GM12801 (cell line): ENCODE measurements around the gene CCDC59.

Source experiments
- TF ChIP-seq, protein P1 (sequence below): IDR thresholded peaks from one replicate; pipeline ENCODE4 v1.5.1; 2011; ENCODE audit warnings: control low read depth; ENCODE audit not compliant: insufficient read length; ENCODE audit errors: extremely low read depth

The CCDC59 gene, protein sequence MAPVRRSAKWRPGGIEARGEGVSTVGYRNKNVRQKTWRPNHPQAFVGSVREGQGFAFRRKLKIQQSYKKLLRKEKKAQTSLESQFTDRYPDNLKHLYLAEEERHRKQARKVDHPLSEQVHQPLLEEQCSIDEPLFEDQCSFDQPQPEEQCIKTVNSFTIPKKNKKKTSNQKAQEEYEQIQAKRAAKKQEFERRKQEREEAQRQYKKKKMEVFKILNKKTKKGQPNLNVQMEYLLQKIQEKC

DNA sequence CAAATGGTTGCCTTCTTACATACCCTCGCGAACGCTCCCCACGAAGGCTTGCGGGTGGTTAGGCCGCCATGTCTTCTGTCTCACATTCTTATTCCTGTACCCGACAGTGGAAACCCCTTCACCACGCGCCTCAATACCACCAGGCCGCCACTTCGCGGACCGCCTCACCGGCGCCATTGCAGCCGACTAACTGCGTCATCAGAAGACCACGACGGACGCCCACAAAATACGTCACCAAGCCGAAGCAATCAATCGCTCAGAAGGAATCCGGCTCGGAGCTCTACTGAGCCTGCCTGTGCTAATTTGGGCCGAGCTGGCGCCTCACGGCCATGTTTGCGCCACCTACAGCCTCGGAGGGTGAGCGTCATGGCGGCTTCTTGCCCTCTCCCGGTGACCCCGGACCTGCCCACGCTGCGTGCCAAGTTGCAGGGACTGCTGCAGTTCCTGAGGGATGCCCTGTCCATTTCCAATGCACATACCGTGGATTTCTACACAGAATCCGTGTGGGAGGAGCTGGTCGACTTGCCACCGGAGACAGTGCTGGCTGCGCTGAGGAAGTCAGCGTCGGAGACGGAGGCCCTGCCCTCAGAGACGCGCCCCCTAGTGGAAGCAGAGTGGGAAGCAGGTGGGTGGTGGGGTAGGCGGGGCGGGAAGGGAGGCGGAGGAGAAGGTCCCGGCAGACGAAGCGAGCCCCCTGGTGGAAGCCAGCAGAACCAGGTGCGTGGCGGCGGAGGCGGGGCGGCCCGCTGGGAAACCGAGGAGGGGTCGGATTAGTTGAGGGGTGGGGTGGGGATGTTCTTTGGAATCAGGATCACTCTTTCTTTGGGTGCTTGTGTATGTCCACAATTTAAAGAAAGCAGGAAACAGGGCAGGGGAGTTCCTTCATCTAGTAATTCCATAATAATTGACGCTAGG lies at the start of gene CCDC59, which contains the start of gene METTL25:
Gene CCDC59 (minus strand): TSS at position 188 of the 915 bp plus-strand sequence. CDS start 11 bp downstream, at position 177.
Gene METTL25 (plus strand): TSS at position 330 of the 915 bp plus-strand sequence. CDS start 37 bp downstream, at position 367.
- TF ChIP-seq, protein P1, sequence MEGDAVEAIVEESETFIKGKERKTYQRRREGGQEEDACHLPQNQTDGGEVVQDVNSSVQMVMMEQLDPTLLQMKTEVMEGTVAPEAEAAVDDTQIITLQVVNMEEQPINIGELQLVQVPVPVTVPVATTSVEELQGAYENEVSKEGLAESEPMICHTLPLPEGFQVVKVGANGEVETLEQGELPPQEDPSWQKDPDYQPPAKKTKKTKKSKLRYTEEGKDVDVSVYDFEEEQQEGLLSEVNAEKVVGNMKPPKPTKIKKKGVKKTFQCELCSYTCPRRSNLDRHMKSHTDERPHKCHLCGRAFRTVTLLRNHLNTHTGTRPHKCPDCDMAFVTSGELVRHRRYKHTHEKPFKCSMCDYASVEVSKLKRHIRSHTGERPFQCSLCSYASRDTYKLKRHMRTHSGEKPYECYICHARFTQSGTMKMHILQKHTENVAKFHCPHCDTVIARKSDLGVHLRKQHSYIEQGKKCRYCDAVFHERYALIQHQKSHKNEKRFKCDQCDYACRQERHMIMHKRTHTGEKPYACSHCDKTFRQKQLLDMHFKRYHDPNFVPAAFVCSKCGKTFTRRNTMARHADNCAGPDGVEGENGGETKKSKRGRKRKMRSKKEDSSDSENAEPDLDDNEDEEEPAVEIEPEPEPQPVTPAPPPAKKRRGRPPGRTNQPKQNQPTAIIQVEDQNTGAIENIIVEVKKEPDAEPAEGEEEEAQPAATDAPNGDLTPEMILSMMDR = peak; percentile 0

DNA sequence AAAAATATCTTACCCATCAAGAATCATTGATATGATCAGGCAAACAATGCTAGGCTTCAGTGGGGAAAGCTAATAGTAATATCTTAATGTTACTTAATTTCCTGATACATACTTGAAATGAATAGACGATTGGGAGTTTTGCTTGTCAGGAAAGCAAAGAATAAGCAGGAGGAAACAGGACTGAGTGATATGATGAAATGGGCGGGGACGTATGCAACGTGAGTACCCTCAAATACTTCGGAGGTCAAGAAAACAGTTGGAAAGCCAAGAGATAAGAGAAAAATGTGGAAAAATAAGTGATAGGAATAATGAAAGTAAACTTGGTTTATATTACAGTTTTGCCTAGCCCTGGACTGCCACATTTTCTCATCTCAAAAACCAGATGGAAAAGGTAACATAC lies 49.3 kb upstream of the CCDC59 start:
- TF ChIP-seq, protein P1 = no peak

DNA sequence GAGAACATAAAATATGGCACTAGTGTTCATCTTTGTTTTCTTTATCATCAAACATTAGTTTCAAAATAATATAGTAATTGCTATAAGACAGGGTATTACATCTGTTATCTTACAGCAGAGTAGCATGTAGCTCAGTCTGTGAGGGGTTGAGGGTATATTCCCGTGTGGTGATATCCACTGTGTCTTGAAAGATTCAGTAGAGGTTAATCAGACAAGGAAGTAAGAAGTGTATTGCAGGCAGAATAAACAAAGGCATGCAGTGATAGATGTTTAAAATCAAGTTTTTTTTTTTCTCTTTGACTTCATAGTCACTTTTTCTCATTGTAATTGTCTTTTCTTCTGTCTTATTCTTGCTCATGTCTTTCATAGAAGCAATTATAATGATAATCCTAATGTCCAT lies 48.5 kb upstream of the CCDC59 start:
- TF ChIP-seq, protein P1 = no peak

- TF ChIP-seq, protein P1 = no peak
Measured at GRCh38 chr12:82400819-82401218, 42.6 kb upstream of the CCDC59 start.

- TF ChIP-seq, protein P1 = no peak
Measured at GRCh38 chr12:82398879-82399278, 40.7 kb upstream of the CCDC59 start.

GRCh38 chr12:82383930-82384552 lies 25.9 kb upstream of the CCDC59 start:
- TF ChIP-seq, protein P1 = no peak

- TF ChIP-seq, protein P1 = no peak
Measured at GRCh38 chr12:82378997-82379396, 20.8 kb upstream of the CCDC59 start.
